GM12891 (cell line): Measurements from ENCODE around the gene SEMA4D.

Source experiments
- DNase-seq: peaks from one replicate; pipeline ENCODE4 v3.0.0; 2011; ENCODE audit warnings: low spot score; ENCODE audit not compliant: insufficient read length
- FAIRE-seq: peaks from 2 replicates; lab custom pipeline; 2011; peaks lifted over from hg19 to GRCh38; lab: Jason Lieb, UNC
- PAX5 ChIP-seq: IDR thresholded peaks from 2 replicates; pipeline ENCODE4 v1.6.1; 2011; ENCODE audit warnings: low read length, moderate library complexity, mild to moderate bottlenecking; ENCODE audit not compliant: insufficient read depth, severe bottlenecking
- POLR2A ChIP-seq: IDR thresholded peaks from 2 replicates; pipeline ENCODE4 v1.6.1; 2011; ENCODE audit warnings: low read depth, low read length, control low read depth
- POLR2AphosphoS5 ChIP-seq: IDR thresholded peaks from 2 replicates; pipeline ENCODE4 v1.6.1; 2011; ENCODE audit warnings: low read depth, low read length, control low read depth
- POU2F2 ChIP-seq: IDR thresholded peaks from 2 replicates; pipeline ENCODE4 v1.6.1; 2011; ENCODE audit warnings: low read depth, mild to moderate bottlenecking, control low read depth, low read length, moderate library complexity
- SPI1 ChIP-seq: IDR thresholded peaks from 2 replicates; pipeline ENCODE4 v1.6.1; 2011; ENCODE audit warnings: low read depth, low read length, control low read depth
- TAF1 ChIP-seq: IDR thresholded peaks from 2 replicates; pipeline ENCODE4 v1.6.1; 2011; ENCODE audit warnings: low read depth, low read length, control low read depth

Gene SEMA4D

DNA sequence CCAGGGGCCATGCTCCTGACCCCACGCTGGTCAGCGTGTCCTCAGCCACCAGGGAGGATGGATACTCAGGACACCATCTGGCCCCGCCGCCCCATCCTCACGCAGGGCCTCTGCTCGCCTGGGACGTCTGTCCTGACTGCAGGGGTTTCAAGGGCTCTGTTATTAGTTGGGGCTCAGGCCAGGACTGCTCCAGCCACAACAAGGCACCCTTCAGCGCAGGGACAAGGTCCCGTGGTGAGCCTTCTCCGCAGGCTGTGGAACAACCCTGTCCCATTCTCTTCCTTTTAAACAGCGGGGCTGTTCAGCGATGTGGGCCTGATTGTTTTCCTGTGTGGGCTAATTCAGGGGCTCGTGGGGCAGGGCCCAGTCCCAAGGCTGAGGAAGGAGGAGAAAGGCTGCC lies 61.6 kb downstream of the SEMA4D start:
- DNase-seq (no peak), FAIRE-seq (no peak)
- TF ChIP-seq SPI1: no peak
- TF ChIP-seq TAF1: no peak
- TF ChIP-seq POLR2A: no peak
- no peak for TF ChIP-seq POLR2AphosphoS5
- no peak for TF ChIP-seq POU2F2

DNA sequence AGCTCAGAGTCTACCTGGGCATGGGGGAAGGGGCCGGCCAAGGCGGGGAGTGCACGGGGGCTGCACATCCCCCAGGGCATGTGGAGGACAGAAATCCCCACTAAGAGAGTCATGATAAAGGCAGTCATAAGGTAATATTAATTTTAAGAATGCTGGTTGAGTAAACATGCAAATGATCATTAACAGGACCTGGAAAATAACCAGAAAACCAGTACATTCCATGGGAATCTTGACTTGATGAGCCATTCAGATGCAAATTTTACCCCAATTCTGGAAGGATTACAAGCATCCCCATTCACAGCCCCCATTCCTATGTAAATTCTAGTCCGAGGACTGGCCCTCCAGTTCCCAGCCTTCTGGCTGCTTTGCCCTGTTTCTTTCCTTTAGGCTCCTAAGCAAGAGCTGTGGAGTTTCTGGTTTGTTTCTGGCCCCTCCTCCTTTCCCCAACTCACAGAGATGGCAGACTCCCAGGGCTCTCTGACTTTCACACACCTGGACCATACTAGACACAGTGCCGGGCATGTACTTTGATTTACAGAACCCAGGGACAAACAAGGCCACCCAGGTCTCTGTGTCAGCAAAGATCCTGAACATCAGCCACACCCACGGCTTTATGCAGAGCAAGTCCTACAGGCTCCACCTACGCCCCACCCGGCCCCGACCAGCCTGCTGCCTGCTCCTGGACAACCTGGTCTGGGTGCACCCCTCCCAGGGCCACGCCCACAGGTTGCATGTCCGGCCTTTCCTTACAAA lies 62.7 kb downstream of the SEMA4D start:
- TF ChIP-seq POLR2AphosphoS5: no peak
- TF ChIP-seq POU2F2: no peak
- DNase-seq: no peak
- peak; percentile 55 for FAIRE-seq

DNA sequence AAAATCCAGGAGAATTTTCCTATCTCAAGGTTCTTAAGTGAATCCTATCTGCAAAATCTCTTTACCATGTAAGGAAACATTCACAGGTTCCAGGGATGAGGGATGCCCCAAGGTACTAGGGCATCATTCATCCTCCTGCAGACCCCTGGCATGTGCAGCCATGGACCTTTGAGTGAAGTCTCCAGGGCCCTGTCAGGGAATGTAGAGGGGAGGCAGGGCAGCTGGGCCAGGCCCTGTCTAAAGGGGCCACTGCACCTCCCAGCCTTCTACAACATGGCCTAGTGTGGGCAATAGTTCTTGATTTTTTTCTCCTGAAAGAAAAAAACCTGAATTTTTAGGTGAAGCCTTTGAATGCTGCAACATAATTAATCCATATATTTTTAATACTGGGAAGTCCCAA lies 63.3 kb downstream of the SEMA4D start:
- no peak for TF ChIP-seq POU2F2
- TF ChIP-seq SPI1: no peak
- no peak for TF ChIP-seq POLR2A
- TF ChIP-seq PAX5: no peak
- no peak for TF ChIP-seq POLR2AphosphoS5
- FAIRE-seq (no peak), DNase-seq (no peak)

DNA sequence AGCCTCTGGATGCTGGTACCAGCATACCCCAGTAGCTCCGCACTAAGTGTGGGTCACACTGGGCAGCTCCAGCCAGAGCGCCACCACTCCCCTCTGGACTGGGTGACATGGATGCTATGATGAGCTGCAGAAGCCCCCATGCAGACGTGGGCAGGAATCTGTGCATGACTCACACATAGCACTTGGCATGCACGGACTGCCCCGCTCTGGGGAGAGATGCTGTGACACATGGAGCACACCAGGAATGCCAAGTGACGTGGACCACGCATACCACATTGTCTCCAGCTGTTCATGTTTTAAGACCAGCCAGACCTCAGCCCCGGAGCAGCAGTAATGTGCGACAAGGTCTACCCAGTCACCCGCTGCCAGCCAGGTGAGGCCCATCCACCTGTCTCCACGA lies 64.1 kb downstream of the SEMA4D start:
- DNase-seq: no peak
- peak; percentile 71 for FAIRE-seq
- TF ChIP-seq POLR2A (no peak), POLR2AphosphoS5 (no peak), TAF1 (no peak), POU2F2 (no peak), SPI1 (no peak), PAX5 (no peak)

DNA sequence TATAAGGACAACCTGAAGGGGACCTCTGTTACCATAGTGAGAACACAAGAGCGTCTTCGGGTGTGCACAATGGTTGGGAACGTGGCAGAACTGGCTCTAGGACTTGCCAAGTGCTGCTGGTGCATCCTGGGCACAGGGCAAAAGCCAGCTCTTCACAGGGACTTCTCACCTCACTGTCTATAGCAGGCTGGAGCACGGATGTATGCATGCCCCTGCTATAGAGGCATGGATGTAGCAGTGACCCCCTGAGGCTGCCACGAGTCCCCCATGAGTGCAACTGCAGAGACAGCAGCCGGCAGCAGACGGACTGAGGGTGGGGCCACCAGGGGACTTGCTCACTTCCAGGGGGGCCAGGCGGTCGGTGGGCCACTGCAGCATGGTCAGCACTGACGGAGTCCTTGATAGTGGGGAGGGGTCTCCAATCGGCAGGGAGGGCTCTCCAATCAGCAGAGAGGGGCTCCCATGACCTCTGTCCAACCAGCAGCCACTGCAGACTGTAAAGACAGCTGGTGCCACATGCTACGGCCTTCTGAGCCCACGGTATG lies 64.9 kb downstream of the SEMA4D start:
- TF ChIP-seq TAF1: no peak
- TF ChIP-seq SPI1: no peak
- TF ChIP-seq POLR2A: no peak
- no peak for TF ChIP-seq POLR2AphosphoS5
- TF ChIP-seq POU2F2: no peak
- no peak for TF ChIP-seq PAX5
- no peak for DNase-seq
- FAIRE-seq: no peak

DNA sequence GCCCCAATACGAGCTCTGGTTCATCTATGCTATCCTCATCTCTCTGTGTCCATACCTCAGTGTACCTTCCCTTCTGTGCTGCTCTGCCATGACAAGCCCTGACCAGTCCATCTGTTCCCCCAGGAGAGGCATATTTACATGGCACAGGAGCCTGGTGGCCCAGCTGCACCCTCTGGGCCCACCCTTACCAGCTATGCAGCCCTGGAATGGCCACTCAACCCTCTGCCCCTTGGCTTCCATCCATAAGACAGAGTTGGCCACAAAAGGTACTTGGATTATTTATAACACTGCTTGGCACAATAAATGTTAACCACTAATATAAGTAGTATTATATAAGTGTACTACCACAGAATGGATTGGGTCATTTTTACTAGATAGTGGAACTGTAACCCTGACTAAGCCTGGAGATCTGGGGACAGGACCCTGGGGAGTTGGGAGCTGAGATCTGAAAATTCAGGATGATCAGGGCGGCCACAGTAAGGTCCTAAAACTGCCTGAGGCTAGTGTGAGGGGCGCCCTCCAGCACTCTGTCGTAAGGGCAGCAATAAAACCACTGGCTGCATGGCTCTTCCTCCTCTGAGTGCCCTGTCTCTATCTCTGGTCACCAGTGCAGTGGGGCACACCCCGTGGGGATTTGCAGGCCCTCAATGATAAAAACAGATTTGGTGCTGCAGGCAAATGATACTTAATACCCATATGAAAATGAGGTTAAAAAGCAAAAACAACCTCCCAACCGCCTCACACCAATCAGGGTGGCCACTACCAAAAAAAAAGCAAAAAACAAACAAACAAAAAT lies 65.8 kb downstream of the SEMA4D start:
- TF ChIP-seq POLR2AphosphoS5: no peak
- DNase-seq (no peak), FAIRE-seq (peak; percentile 69)

DNA sequence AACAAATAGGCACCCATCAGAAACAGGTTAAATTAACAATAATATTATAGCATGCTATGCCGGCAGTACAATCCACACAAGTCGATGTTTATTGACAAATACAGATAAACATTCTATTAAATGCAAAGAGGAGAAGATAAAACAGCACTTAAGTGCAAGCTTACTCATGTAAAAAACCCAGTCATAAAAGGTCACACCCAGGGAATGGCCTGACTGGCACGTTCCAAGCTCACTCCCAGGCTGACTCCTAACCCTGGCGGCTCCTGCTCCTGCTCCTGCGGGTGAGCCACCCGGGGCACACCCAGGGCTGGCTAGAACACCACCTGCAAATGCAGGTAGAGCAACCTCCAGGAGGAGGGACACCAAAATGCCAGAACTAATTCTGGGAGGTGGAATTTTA lies 66.9 kb downstream of the SEMA4D start:
- TF ChIP-seq POU2F2 (no peak), SPI1 (no peak), POLR2A (no peak), TAF1 (no peak), POLR2AphosphoS5 (no peak), PAX5 (no peak)
- DNase-seq (no peak), FAIRE-seq (no peak)

DNA sequence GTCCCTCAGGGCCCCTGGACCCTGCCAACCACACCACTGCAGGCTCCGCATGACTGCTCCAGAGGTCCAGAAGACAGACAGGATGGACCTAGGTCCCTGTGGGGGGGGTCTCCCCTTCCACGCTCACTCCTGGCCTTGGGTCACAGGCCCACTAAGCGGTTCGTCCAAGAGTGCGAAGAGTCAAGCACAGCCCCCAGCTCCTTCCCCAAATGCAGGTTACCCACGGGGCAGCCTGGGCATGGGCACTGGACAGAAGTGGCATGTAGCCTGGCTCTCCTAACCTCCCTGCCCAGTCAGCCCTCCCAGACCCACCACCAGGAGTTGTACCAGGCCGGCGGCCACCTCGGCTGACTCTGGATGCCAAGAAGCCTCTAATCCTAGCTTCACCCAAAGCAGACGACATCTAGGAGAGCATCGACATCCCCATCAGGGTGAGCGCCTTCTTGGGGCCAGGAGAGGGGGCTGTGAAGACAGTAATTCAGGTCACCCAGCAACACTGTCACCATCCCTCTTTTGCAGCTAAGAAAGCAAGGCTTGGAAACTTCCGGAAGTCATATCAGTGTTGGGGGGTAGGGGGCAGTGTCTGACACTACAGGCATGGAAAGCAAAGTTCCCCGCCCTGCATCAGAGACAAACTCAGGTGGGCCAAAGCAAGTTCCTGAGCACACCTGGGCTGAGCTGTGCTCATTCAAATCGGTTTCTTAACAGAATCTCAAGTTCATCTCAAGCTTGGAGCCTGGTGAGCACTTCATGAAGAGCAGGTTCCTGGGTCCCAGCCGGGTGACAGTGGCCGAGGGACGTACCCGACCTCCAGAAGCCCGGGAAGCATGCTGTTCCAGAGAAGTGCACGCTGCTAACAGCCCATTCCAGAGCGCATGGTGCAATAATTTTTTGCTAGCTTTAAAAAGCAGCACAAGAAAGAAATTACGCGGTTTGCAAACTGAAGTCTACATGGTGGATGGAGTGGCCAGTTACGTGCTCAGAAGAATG lies 68.7 kb downstream of the SEMA4D start:
- FAIRE-seq: peak; percentile 93
- TF ChIP-seq POU2F2: no peak; the same call in 1 of the 2 replicates
- no peak for TF ChIP-seq TAF1
- TF ChIP-seq SPI1: no peak
- TF ChIP-seq POLR2AphosphoS5: no peak
- TF ChIP-seq PAX5: no peak
- no peak for TF ChIP-seq POLR2A

DNA sequence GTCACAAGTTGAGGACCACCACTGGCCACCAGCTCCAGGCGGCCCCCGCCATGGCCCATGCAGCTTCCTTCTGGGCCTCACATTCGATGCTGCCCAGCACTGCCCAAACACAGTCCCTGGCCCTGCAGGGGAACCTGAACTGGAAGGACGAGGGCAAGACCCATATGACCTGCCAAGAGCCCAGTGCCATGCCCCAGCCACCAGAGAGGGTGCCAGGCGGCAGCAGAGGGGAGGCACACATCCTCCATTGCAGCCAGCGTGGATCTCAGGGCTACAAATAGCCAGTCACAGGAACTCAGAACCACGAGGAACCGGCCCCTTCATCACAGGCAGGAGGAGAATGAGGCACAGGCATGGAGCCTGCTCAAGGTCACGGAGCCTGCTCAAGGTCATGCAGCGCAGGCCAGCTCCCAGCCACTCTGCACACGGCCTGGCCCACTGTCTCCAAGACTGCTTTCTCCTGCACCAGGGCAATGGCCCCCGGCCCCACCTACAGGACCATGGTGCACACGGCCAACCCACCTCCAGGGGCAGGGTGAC lies 69.6 kb downstream of the SEMA4D start:
- FAIRE-seq: no peak
- no peak for DNase-seq
- no peak for TF ChIP-seq POU2F2
- TF ChIP-seq TAF1: no peak
- TF ChIP-seq PAX5: no peak

More for the DNA sequence above, 68.7 kb downstream of the SEMA4D start:
- DNase-seq: peak; percentile 66
